Upper lobe of right lung (tissue), 1 donor: ENCODE data around the gene SEMA3A. TPM values are rescaled to one million over a fixed set of nuclear protein-coding genes. Genes with fewer than 3 reads are reported as not detected.

ENCODE experiments used
- ATAC-seq: fragments of 200-7000 bp; cut with Tn5 transposase; one replicate; pipeline ENCODE4 v1.9.1; 2020; ENCODE audit warnings: mild to moderate bottlenecking, moderate library complexity
- DNase-seq: peaks from one replicate; pipeline ENCODE4 v3.0.0-alpha.2; 2020
- H3K27ac ChIP-seq: fragments of 200-600 bp; one replicate; pipeline ENCODE4 v1.8.0; 2022
- H3K27me3 ChIP-seq: fragments of 200-600 bp; one replicate; pipeline ENCODE4 v1.8.0; 2022; ENCODE audit warnings: mild to moderate bottlenecking
- H3K36me3 ChIP-seq: fragments of 200-600 bp; one replicate; pipeline ENCODE4 v1.8.0; 2022
- H3K4me1 ChIP-seq: fragments of 200-600 bp; one replicate; pipeline ENCODE4 v1.8.0; 2022
- H3K4me3 ChIP-seq: fragments of 200-600 bp; one replicate; pipeline ENCODE4 v1.8.0; 2022; ENCODE audit warnings: mild to moderate bottlenecking
- H3K9me3 ChIP-seq: fragments of 200-600 bp; one replicate; pipeline ENCODE4 v1.8.0; 2022
- intact Hi-C: fragments of 100-400 bp; cut with DNase I; formaldehyde crosslinking; loops from one replicate; pipeline ENCODE4 v1.11.0; 2022
- total RNA-seq: library from RNA; stranded (reverse); fragmentation: NEBNext Ultra II Directional; extraction: Animal tissue kit (Norgen Biotek cat#: 25700); gene quantifications from one replicate; pipeline ENCODE4 v1.2.1, GENCODE V29; 2021
- TF ChIP-seq, protein P1 (sequence below): fragments of 200-600 bp; IDR thresholded peaks from one replicate; pipeline ENCODE4 v1.8.0; 2022; ENCODE audit warnings: antibody characterized with exemption
- donor health status: DM: no; HTN: yes; CAD: no; lungs with severe emphysema.

The SEMA3A gene
- total RNA-seq, 1 donor from 2014 or later = 12.0 TPM

DNA sequence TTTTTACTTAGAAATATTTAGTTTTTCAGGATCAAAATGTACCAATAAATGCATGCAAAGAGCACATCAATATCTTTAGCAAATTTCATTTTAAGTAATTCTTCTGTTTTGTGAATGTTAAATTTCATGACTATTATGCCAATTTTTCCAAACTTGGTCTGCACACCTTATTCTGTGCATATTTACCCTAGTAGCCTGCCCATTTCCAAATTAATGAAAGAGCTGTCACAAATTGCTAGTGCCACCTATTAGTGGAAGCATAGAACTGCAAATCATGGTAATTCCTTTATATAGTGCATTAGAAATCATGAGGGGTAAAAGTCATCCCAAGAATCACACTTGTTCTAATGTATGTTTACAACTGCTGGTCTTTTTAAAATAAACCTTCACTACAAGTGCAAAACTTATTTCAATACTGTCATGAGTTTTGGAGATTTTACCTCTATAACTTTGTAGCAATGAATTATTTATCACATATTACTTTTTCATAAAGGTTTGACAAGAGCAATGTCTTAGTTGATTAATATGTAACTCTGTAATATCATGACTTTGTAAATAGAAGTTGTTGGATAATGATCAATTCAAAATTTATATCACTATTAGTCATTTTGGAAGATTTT is 5.7 kb downstream of the SEMA3A start:
- Histone ChIP-seq H3K27ac (no peak overlapping the region), H3K9me3 (no peaks in the 10 kb centered on the region), H3K4me1 (no peaks in the 10 kb centered on the region), H3K27me3 (no peaks in the 10 kb centered on the region), H3K4me3 (no peak overlapping the region), H3K36me3 (no peaks in the 10 kb centered on the region)
- ATAC-seq (no peak), DNase-seq (no peak)
- TF ChIP-seq, protein P1, sequence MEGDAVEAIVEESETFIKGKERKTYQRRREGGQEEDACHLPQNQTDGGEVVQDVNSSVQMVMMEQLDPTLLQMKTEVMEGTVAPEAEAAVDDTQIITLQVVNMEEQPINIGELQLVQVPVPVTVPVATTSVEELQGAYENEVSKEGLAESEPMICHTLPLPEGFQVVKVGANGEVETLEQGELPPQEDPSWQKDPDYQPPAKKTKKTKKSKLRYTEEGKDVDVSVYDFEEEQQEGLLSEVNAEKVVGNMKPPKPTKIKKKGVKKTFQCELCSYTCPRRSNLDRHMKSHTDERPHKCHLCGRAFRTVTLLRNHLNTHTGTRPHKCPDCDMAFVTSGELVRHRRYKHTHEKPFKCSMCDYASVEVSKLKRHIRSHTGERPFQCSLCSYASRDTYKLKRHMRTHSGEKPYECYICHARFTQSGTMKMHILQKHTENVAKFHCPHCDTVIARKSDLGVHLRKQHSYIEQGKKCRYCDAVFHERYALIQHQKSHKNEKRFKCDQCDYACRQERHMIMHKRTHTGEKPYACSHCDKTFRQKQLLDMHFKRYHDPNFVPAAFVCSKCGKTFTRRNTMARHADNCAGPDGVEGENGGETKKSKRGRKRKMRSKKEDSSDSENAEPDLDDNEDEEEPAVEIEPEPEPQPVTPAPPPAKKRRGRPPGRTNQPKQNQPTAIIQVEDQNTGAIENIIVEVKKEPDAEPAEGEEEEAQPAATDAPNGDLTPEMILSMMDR = peak; percentile 37
- intact Hi-C loops = no loop called here

- intact Hi-C loops = no loop called here
- no peaks in the 10 kb centered on the region for H3K9me3 ChIP-seq
- H3K27me3 ChIP-seq = no peaks in the 10 kb centered on the region
- no peak overlapping the region for H3K4me3 ChIP-seq
- TF ChIP-seq, protein P1 = no peak
- DNase-seq = no peak
- no peaks in the 10 kb centered on the region for H3K4me1 ChIP-seq
- no peak for ATAC-seq
- H3K36me3 ChIP-seq = no peaks in the 10 kb centered on the region
- H3K27ac ChIP-seq = no peak overlapping the region
Measured at GRCh38 chr7:84187813-84188510, 6.6 kb downstream of the SEMA3A start.

DNA sequence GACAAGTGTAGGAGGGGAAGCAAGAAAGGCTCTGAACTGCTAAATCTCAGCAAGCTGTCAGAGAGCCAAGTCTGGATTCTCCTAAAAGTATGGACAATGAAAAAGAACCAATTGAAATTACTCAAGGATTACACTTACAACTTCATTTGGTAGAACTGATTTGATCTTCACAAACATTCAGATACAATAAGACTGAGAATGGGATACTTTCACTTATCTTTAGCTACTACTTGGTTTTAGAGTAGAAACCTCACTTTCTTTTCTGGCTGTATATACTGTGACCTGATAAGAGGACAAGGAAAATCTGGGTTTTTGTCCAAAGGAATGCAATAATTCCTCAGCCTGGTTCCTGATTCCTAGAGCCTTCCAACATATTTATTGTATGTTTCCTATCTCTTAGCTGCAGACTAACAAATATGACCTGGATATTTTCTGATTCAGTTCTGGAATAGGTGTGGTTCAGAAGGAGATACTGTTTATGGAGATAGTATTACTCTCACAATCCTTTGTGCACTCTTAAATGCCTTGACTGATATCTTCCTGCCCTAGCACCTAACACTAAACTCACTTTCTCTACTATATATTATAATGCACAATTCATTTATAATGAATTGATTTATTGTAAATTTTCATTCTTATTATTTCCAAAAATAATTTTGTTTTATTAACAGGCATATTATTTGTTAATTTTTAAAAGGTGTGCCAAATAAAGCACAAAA is 7.3 kb downstream of the SEMA3A start:
- DNase-seq (no peak), ATAC-seq (no peak)
- no peaks in the 10 kb centered on the region for H3K36me3 ChIP-seq
- TF ChIP-seq, protein P1 = no peak
- H3K27ac ChIP-seq = no peak overlapping the region
- no peaks in the 10 kb centered on the region for H3K9me3 ChIP-seq
- intact Hi-C loops = no loop called here
- H3K4me1 ChIP-seq = no peaks in the 10 kb centered on the region
- H3K4me3 ChIP-seq = no peak overlapping the region
- no peaks in the 10 kb centered on the region for H3K27me3 ChIP-seq

- Histone ChIP-seq H3K4me1 (no peaks in the 10 kb centered on the region), H3K27ac (no peak overlapping the region), H3K27me3 (no peaks in the 10 kb centered on the region), H3K9me3 (no peaks in the 10 kb centered on the region), H3K4me3 (no peak overlapping the region), H3K36me3 (no peaks in the 10 kb centered on the region)
- ATAC-seq = no peak
- intact Hi-C loops = no loop called here
- TF ChIP-seq, protein P1 = no peak
- DNase-seq = no peak
Measured at GRCh38 chr7:84183741-84184140, 10.8 kb downstream of the SEMA3A start.

DNA sequence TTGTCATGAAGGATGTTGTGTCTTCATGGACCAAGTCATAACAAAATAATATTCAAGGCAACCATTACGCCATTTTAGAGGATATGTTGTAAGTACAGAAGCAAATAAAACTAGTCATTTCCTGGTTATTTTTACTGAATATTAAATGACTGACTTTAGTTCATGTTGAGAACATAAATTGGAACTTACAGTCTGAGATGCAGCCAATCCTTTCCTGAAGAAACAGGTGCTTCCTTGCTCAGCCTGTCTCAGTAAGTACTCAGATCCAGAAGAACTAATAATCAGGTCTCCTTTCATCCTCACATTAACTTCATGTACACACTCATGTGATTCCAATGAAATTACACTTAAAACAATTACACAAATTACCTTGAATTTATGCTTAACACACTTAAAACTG is 12.3 kb downstream of the SEMA3A start:
- no peak for ATAC-seq
- no peaks in the 10 kb centered on the region for H3K27me3 ChIP-seq
- DNase-seq = no peak
- no peaks in the 10 kb centered on the region for H3K4me1 ChIP-seq
- no peak overlapping the region for H3K4me3 ChIP-seq
- H3K36me3 ChIP-seq = no peaks in the 10 kb centered on the region
- H3K9me3 ChIP-seq = no peaks in the 10 kb centered on the region
- intact Hi-C loops = no loop called here
- TF ChIP-seq, protein P1 = no peak
- no peak overlapping the region for H3K27ac ChIP-seq
